ENCODE data around the gene C1RL.

GRCh38 chr12:7075518-7075917 lies 33.5 kb downstream of the C1RL start:
- no peak for TF ChIP-seq CTCF (IDR thresholded peaks at IDR 0.05)
- no peak for TF ChIP-seq EP300 (IDR thresholded peaks at IDR 0.05; ENCODE audit: low read depth)
- no peak for TF ChIP-seq POLR2A (IDR thresholded peaks at IDR 0.05)
- TF ChIP-seq POLR2AphosphoS5 (IDR thresholded peaks at IDR 0.05): no peak
